Ishikawa (cell line): ENCODE data around the gene KCNJ8.
A peak's percentile ranks its signal among the peaks of the same experiment; 100 is the strongest.

Experiments
- CEBPB ChIP-seq: IDR thresholded peaks from 2 replicates; pipeline ENCODE4 v1.6.1; 2012
- CREB1 ChIP-seq: IDR thresholded peaks from 2 replicates; pipeline ENCODE4 v1.6.1; 2012; ENCODE audit warnings: low read depth
- EGR1 ChIP-seq: IDR thresholded peaks from 2 replicates; pipeline ENCODE4 v1.6.1; 2012
- EP300 ChIP-seq: IDR thresholded peaks from 2 replicates; pipeline ENCODE4 v1.6.1; 2012; ENCODE audit warnings: borderline replicate concordance
- FOXM1 ChIP-seq: IDR thresholded peaks from 2 replicates; pipeline ENCODE4 v1.6.1; 2012; ENCODE audit warnings: low read depth, borderline replicate concordance
- MAX ChIP-seq: IDR thresholded peaks from 2 replicates; pipeline ENCODE4 v1.6.1; 2012
- NFIC ChIP-seq: IDR thresholded peaks from 2 replicates; pipeline ENCODE4 v1.6.1; 2012
- RAD21 ChIP-seq: IDR thresholded peaks from 2 replicates; pipeline ENCODE4 v1.6.1; 2012; ENCODE audit warnings: low read depth
- REST ChIP-seq: IDR thresholded peaks from 2 replicates; pipeline ENCODE4 v1.6.1; 2012; ENCODE audit warnings: low read depth, mild to moderate bottlenecking
- TAF1 ChIP-seq: IDR thresholded peaks from 2 replicates; pipeline ENCODE4 v1.6.1; 2012; ENCODE audit warnings: low read depth, mild to moderate bottlenecking
- TCF12 ChIP-seq: IDR thresholded peaks from 2 replicates; pipeline ENCODE4 v1.6.1; 2012; ENCODE audit warnings: low read depth
- TEAD4 ChIP-seq: IDR thresholded peaks from 2 replicates; pipeline ENCODE4 v1.6.1; 2012
- USF1 ChIP-seq: IDR thresholded peaks from 2 replicates; pipeline ENCODE4 v1.6.1; 2012
- YY1 ChIP-seq: IDR thresholded peaks from 2 replicates; pipeline ENCODE4 v1.6.1; 2012; ENCODE audit warnings: low read depth
- ZBTB7A ChIP-seq: IDR thresholded peaks from 2 replicates; pipeline ENCODE4 v1.6.1; 2012; ENCODE audit warnings: low read depth

Gene KCNJ8

GRCh38 chr12:21774358-21775132, at the start of gene KCNJ8:
TSS of gene KCNJ8 (minus strand) at chr12:21774706. CDS start at chr12:21773616, 1,090 bp downstream.
- TF ChIP-seq USF1 (no peak), ZBTB7A (peak; percentile 57; the same call in 1 of the 2 replicates), MAX (no peak), CEBPB (no peak), TCF12 (no peak), FOXM1 (no peak)

GRCh38 chr12:21823581-21823980, 49.1 kb upstream of the KCNJ8 start:
- TF ChIP-seq MAX (no peak), YY1 (no peak), FOXM1 (no peak), NFIC (no peak), CREB1 (no peak), TEAD4 (no peak), RAD21 (no peak), EP300 (no peak), CEBPB (no peak), TAF1 (no peak), REST (no peak), EGR1 (no peak), ZBTB7A (no peak), USF1 (no peak), TCF12 (no peak)

- TF ChIP-seq RAD21 (no peak), USF1 (no peak), ZBTB7A (no peak), EP300 (no peak), TAF1 (no peak), REST (no peak), CEBPB (no peak)
These were observed 45.2 kb upstream of the KCNJ8 start for GRCh38 chr12:21819678-21820077.

GRCh38 chr12:21819236-21819635, 44.7 kb upstream of the KCNJ8 start:
- TF ChIP-seq RAD21: no peak

- TF ChIP-seq EGR1 (no peak), MAX (no peak), FOXM1 (no peak), YY1 (no peak), REST (no peak), CREB1 (no peak), USF1 (no peak), RAD21 (no peak), TAF1 (no peak), CEBPB (no peak), TCF12 (no peak)
These were observed 44.1 kb upstream of the KCNJ8 start for GRCh38 chr12:21818627-21819026.
